Anterior cingulate cortex (tissue), 58 donors: ENCODE results near the gene NCBP2.

ENCODE experiments used
- DNase-seq, 58 donors: peaks; one replicate each; lab custom pipeline; 2025; lab: John Stamatoyannopoulos, UW

The NCBP2 gene

DNA sequence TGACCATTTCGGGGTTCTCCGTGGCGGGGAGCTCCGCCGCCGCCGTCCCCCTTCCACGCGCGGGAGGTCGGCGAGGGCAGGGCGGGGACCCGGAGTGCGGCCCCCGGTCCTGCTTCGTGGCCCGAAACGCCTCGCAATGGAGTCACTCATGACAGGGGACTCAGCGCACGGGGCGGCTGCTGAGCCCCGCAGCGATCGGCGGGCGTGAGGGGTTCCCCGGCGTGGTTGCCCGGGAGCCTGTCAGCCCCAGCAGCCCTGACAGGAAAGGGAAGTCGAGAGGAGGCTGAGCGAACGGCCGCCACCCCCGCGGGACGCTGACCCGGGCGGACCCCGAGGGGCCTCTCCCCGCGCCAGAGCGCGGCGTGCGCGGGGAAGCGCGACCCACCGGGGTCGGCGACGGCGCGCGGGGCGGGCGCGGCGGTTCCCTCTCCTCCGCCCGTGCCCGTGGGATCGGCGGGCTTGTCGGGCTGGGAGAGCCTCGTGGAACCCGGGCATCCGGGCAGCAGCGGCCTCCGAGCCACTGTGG is 26.9 kb upstream of the NCBP2 start:
- DNase-seq, result peak in 7 of 58 donors; percentile 4 to 47 (median 21)

DNA sequence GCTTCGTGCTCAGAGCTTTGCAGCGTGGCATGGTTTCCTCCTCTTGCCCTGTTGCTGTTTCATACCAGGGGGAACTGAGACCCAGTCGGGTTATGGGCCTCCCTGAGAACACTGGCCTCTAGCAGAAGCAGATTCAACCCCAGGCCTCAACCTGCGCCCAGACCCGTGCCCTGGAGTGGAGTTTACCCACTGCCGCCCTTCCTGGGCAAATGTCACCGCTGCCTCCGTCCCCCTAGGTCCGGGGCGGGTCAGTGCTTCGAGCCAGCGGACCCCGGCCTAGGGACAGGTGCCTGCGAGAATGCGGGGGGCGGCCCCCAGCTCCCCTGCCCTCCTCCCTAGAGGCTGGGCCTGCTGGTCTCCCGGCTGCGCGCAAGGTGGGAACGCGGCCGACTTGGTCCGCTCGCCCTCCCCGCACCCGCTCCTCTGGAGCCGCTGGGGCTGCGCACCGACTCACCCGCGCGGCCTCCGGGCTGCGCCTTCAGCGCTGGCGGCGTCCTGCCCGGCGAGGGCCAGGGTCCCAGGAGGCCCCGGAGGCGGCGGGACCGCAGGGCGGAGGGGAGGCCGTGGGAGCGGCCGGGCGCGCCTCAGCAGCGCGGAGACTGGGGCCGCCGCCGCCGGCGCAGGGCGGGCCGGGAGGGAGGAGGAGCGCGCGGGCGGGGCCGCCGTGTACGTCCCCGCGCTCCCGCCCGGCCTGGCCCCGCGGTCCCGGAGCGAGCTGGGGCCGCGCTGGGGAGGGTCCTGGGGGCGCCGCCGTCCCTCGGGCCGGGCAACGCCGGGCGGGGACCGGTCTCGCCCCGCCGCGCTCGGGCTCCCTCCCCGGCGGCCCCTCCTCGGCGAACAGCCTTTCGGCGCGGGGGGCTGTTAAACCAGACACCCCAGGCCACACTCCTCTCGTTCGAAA is 26.2 kb upstream of the NCBP2 start, which contains the start of gene PIGZ:
Gene PIGZ, minus strand, starts transcription at position 601 of the 901 bp plus-strand sequence. CDS start 16,802 bp downstream, outside the sequence.
- peak in 16 of 58 donors; percentile 9 to 61 (median 28) for DNase-seq

DNA sequence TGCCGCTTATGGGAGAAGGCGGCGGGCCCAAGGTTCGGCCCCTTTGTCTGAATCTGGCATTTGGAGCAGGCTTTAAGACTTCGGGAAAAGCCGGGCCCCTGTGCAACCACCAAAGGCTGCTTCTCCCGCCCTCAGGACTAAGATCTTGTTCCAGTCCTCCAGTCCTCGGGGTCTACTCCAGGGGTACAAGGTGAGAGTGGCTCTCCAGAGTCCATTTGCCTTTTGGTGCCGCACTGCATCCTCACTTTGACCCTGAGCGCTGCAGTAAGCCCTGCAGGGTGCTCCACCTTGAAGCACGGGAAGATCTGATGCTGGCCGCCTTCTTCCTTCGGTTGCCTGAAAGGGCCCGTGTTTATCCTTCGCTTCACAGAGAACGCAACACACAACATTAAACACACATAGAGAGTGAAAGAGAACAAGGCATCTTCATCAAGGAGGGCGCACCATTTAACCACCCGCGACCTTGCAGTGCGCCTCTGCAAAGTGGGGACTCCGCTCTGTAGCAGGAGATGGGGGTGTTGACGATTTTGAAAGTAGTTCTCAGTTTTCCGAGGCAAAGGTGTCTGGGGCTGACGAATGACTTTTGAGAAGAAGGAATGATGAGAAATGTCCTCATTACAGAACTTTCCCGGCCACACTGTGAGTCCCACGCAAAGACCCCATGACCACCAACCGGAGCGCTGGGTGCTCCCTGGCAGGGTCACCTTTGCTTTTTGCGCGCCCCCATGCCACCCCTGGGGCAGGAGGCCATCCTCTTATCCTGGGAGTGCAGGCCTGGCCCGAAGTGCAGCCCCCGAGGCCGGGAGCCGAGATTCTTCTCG is 25.3 kb upstream of the NCBP2 start:
- no peak for DNase-seq

DNA sequence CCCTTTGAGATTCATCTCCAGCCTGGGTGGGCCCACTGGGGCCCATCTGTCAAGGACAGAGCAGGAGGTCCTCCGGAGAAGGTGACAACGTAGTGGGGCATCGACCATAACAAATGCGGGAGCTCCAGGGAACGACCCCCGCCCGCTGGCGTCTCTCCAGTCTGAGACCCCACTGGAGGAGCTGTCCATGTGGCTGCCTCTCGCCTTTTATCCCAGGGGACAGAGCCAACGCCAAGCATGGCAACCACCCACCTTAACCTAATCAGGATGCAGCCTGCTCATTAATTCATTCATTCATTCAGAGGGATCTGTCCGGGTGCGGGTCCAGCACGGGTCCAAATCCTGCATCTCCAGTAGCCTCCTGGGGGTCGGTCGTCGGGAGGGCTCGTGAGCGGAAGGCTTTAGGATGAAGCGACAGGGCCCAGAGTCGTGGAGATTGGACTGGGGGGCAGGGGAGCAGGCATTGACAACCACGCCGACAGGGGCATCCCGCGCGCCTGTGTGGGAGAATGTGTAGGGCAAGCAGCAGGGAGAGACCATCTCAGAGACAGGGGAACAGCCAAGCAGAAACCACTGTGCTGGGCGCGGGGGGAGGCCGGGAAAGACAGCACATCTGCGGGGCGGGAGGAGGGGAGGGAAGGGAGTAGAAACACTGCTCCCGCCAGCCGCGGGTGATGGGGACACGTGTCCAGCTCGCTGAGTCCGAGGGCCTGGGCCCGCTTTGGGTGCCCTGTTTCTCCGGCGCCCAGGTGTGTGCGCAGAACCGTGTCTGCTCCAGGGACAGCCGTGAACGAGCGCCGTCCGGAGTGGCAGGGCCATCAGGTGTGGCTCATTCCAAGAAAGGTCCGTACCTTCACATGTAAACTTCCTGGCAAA is 24.4 kb upstream of the NCBP2 start:
- peak in 8 of 58 donors; percentile 21 to 38 (median 28) for DNase-seq

DNA sequence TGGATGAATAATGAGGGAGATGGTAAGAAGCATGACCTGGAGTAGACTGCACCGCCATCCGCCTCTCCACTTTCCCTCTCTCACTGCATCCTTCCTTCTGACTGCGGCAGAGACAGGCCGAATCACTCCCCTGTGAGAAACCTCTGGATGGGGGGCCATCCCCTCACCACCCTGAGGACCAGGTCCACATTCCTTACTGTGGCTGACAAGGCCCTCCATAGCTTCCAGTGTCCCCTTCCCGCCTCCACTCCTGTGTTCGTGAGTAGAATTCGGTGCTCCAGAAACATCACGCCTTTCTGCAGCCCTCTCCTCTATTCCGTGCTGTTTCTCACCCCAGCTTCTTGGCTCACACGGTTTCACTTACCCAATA is 23.5 kb upstream of the NCBP2 start:
- no peak for DNase-seq

DNA sequence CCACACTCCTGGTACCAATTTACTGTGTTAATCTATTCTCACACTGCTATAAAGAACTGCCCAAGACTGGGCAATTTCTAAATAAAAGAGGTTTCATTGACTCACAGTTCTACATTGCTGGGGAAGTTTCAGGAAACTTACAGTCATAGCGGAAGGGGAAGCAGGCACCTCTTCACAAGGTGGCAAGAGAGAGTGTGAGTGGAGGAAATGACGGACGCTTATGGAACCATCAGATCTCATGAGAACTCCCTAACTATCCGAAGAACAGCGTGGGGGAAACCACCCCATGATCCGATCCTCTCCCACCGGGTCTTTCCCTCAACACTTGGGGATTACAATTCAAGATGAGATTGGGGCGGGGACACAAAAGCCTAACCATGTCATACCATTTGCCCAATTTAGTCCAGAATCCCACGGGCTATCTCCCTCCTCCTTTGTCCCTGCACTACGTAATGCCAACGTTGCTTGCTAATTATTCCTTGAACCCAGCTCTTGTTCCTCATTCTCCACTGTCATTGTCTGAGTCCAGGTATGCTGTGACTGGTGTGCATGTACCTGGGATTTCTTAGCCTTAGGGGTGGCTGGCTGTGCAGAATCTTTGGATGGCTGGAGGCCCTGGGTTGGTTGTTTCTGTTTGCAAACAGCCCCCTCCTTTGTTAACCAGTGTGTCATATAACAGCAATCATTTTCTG is 22.9 kb upstream of the NCBP2 start:
- DNase-seq, result no peak

DNA sequence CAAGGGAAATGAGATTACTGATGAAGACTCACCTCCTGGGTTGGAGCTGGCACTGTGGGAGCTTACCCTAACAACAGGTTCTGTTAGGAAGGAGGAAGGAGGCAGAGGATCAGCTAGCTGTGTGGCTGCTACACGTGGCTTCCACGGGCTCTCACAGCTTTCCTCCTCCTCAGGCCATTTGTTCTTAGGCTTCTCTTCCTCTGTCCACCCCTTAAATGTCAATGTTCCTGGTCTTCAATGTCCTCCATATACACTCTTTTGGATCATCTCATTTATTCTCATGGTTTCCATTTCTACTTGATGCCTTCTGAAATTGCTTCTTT is 21.3 kb upstream of the NCBP2 start:
- DNase-seq, result no peak

DNA sequence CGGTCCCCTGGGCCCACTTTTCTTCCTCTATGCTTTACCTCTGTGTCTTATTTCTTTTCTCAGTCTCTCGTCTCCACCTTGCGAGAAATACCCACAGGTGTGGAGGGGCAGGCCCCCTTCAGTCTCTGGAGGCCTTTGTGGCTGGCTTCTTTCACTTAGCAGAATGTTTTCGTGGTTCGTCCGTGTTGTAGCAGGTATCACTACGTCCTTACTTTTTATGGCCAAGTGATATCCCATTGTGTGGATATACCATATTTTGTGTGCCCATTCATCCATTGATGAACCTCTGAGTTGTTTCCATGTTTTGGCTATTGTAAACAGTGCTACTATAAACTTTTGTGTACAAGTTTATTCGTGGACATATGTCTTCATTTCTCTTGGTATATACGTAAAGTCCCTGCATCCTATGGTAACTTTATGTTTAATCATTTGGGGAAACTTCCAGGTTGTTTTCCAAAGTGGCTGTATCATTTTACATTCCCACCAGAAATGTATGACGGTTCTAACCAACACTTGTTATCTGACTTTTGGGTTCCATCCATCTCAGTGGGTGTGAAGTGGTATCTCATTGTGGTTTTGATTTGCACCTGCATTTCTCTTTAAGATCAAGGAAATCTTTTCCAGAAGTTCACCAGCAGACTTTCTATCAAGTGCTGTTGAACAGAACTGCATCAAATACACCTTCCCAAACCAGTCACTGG is 20.8 kb upstream of the NCBP2 start:
- DNase-seq, result no peak

DNA sequence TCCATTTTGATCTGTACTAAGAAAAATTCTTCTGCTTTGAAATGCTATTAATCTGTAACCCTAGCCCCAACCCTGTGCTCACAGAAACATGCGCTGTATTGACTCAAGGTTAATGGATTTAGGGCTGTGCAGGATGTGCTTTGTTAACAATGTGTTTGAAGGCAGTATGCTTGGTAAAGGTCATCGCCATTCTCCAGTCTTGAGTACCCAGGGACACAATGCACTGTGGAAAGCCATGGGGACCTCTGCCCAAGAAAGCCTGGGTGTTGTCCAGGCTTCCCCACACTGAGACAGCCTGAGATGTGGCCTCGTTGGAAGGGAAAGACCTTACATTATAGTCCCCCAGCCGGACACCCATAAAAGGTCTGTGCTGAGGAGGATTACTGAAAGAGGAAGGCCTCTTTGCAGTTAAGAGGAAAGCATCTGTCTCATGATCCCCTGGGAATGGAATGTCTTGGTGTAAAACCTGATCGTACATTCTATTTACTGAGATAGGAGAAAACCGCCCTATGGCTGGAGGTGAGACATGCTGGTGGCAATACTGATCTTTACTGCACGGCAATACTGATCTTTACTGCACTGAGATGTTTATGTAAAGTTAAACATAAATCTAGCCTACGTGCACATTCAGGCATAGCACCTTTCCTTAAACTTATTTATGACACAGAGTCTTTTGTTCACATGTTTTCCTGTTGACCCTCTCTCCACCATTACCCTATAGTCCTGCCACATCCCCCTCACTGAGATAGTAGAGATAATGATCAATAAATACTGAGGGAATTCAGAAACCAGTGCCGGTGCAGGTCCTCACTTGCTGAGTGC is 20.0 kb upstream of the NCBP2 start:
- no peak for DNase-seq

DNA sequence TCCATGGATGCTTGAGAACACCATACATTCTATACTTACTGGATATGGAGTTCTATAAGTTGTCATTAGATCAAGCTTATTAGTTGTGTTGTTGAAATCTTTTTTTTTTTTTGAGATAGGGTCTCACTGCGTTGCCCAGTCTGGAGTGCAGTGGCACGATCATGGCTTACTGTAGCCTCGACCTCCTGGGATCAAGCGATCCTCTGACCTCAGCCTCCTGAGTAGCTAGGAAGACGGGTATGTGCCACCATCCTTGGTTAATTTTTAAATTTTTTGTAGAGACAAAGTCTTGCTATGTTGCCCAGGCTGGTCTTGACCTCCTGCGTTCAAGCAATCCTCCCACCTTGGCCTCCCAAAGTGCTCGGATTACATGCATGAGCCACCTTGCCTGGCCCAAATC is 12.5 kb upstream of the NCBP2 start:
- no peak for DNase-seq

DNA sequence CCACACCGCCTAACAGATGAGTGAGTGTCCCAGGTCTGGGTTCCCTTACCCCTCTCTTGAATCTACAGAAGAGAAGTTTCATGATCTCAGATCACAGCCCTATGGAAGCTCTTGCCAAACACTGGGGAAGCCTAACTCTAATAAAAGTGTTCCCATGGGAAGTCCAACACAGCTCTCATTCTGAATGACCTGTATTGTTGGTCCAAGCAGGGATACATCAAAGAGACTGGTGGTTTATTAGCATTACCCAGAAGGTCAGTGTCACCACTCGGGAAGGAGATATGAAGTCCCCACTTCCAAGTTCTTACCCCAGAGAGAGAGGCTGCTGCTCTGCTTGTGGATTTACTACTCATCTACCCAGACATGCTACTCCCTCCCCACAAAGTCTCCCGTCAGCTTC is 9.0 kb upstream of the NCBP2 start:
- DNase-seq, result no peak

DNA sequence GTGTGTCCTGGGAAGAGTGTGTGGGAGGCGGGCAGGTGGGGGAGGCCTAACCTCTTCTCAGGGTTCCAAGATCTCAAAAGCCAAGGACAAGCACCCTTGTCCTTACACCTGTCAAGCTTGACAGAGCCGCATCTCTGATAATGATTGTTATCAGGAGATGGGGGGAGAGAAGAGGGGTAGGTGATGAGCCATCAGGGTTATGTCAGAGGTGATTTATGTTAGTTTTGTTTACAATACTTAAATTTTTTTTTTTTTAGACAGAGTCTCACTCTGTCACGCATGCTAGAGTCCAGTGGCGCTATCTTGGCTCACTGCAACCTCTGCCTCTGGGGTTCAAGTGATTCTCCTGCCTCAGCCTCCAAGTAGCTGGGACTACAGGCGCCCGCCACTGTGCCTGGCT is 7.4 kb upstream of the NCBP2 start:
- DNase-seq, result no peak

DNA sequence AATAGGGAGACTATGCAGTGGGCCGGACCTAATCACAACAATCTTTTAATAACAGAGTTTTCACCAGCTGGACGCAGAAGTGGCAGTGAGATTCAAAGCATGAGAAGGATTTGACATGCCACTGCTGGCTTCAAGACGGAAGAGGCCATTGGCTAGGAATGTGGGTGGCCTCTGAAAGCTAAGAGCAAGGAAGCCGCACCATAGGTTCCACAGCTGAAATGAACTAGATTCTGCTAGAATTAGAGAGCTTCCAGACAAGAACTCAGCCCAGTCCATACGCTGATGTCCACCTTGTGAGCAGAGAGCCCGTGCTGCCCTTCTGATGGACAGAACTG is 6.9 kb upstream of the NCBP2 start:
- DNase-seq, result no peak

DNA sequence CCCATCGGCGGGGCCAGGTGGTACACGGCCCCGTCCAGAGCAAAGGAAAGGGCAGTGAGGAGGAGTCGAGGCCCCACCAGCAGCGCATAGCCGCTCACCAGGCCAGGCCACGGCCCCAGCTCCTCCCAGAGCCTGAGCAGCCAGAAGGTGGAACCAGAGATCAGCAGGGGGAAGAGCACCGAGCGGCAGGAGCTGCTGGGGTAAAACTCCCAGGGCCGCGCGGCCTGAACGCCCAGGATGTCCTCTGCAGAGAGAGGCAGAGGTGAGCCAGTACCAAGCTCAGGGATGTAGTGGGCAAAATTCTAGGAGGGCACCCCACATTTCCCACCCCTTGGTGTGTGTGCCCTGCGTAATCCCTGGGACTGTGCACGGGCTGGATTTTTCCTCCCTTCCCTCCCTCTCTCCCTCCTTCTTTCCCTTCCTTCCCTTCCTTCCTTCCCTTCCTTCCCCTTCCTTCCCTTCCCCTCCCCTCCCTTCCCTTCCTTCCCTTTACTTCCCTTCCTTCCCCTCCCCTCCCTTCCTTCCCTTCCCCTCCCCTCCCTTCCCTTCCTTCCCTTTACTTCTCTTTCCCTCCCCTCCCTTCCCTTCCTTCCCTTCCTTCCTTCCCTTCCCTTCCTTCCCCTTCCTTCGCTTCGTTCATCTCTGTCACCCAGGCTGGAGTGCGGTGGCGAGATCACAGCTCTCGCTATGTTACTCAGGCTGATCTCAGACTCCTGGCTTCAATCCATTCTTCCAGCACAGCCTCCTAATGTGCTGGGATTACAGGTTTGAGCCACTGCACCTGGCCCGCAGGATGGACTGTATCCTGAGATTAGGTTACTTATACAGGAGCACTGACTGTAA is 6.3 kb upstream of the NCBP2 start:
- no peak for DNase-seq

DNA sequence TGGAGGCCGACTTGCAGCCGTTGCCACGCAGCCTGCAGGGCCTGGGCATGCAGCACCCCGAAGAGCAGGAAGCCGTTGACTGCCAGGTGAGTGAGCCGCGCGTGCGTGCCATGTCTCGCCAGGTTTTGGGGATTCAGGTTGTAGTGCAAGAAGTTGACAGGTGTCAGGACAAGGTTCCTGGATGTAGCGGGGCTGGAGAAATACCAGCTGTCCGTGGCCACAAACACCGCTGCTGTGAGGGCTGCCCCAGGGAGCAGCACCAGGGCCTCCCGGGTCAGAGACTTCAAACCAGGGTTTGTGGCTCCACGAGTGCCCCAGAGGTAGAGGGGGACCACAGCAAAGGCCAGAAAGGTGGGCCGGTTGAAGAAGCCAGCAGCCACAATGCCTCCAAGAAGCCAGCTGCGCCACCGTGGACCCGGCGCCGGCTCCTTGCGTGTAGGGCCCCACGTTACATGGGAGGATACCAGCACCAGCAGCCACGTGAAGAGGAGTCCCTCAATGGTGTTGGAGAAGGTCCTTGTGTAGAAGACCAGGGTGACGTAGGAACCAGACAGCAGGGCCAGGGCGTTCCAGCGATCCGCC is 5.6 kb upstream of the NCBP2 start:
- no peak for DNase-seq

DNA sequence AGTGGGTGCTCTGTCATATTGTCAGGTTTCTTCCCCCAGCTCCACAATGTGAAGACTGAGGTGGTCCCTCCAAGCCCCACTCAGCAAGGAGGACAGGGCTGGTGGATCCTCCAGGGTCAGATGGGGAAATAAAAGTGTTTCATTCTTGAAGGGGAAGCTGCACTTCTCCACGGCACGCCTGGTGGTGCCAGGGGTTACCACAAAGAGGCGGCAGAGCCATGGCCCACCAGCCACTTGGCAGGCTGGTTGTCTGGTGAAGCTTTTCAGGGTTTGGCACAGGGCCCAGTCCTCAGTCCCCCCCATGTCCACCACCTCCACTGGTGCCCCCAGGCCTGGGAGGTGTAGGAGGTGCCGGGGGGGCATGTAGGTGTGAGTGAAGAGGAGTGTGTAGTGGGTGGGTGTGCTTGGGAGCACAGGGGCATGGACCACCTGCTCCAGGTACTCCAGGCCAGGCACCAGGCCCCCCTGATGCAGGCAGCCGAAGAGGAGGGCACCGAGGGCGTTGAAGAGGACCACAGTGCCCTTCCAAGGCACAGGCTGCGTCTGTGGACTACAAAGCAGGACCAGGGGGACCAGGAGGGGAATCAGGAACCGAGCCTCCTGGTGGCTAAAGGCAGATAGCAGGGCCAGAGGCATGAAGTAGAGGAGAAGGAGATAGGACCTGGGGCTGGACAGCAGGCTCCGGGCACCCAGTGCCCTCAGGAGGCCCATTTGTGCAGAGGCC is 5.0 kb upstream of the NCBP2 start:
- no peak for DNase-seq
